ENCODE data around the gene REC8.
A peak's percentile ranks its signal among the peaks of the same experiment; 100 is the strongest.
"Not testable (repeated sequence)": the region's sequence is repeated elsewhere in the genome, so short reads cannot be mapped to it uniquely, and the experiment has no call there.

The REC8 gene

GRCh38 chr14:24203249-24203886, 31.5 kb downstream of the REC8 start:
- DNase-seq (ENCODE audit: low read depth in 2 of 2), result not testable (repeated sequence)

- DNase-seq (ENCODE audit: low read depth in 2 of 2), result no peak
Observed at GRCh38 chr14:24204163-24205146, 32.6 kb downstream of the REC8 start.

GRCh38 chr14:24206260-24207103, 34.6 kb downstream of the REC8 start:
- DNase-seq (ENCODE audit: low read depth in 2 of 2), result no peak

- DNase-seq (ENCODE audit: low read depth in 2 of 2), result no peak
Observed at GRCh38 chr14:24207104-24207551, 35.2 kb downstream of the REC8 start.

GRCh38 chr14:24207625-24208024, 35.7 kb downstream of the REC8 start:
- no peak for DNase-seq (ENCODE audit: low read depth in 2 of 2)

GRCh38 chr14:24211311-24211710, 39.4 kb downstream of the REC8 start:
- no peak for DNase-seq (ENCODE audit: low read depth in 2 of 2)

- DNase-seq (ENCODE audit: low read depth in 2 of 2), result peak; percentile 93 to 95
Observed at GRCh38 chr14:24212924-24213865, 41.3 kb downstream of the REC8 start, which contains the start of gene CHMP4A. TSS of gene CHMP4A (minus strand) at chr14:24213488. CDS start at chr14:24213439, 49 bp downstream.

GRCh38 chr14:24213866-24214662, 42.2 kb downstream of the REC8 start:
- no peak for DNase-seq (ENCODE audit: low read depth in 2 of 2)

GRCh38 chr14:24215495-24216344, 43.8 kb downstream of the REC8 start, which contains the start of gene MDP1:
TSS of gene MDP1 (minus strand) at chr14:24216066. CDS start at chr14:24215955, 111 bp downstream.
- peak; percentile 48 to 49 for DNase-seq (ENCODE audit: low read depth in 2 of 2)

GRCh38 chr14:24216345-24216699, 44.4 kb downstream of the REC8 start:
- no peak for DNase-seq (ENCODE audit: low read depth in 2 of 2)

GRCh38 chr14:24216876-24217275, 45.0 kb downstream of the REC8 start:
- DNase-seq (ENCODE audit: low read depth in 2 of 2), result not testable (repeated sequence)

- DNase-seq (ENCODE audit: low read depth in 2 of 2), result no peak
Observed at GRCh38 chr14:24219080-24219479, 47.2 kb downstream of the REC8 start.

- DNase-seq (ENCODE audit: low read depth in 2 of 2), result no peak
Observed at GRCh38 chr14:24219521-24219920, 47.6 kb downstream of the REC8 start.

GRCh38 chr14:24222987-24223386, 51.1 kb downstream of the REC8 start:
- not testable (repeated sequence) for DNase-seq (ENCODE audit: low read depth in 2 of 2)

GRCh38 chr14:24224618-24225071, 52.8 kb downstream of the REC8 start:
- DNase-seq (ENCODE audit: low read depth in 2 of 2), result peak; percentile 80 to 85

GRCh38 chr14:24226473-24226872, 54.6 kb downstream of the REC8 start:
- no peak for DNase-seq (ENCODE audit: low read depth in 2 of 2)

- no peak for DNase-seq (ENCODE audit: low read depth in 2 of 2)
Observed at GRCh38 chr14:24228902-24229301, 57.0 kb downstream of the REC8 start.

All from fibroblast of skin of left biceps (primary cell).